ENCODE results near the gene GXYLT2. TPM values are rescaled to one million over a fixed set of nuclear protein-coding genes. Genes with fewer than 3 reads are reported as not detected.

GXYLT2 gene
- total and polyA plus RNA-seq, 5 donors from 2014 or later = 0.06 to 0.25 (median 0.10) TPM; not detected in 1

DNA sequence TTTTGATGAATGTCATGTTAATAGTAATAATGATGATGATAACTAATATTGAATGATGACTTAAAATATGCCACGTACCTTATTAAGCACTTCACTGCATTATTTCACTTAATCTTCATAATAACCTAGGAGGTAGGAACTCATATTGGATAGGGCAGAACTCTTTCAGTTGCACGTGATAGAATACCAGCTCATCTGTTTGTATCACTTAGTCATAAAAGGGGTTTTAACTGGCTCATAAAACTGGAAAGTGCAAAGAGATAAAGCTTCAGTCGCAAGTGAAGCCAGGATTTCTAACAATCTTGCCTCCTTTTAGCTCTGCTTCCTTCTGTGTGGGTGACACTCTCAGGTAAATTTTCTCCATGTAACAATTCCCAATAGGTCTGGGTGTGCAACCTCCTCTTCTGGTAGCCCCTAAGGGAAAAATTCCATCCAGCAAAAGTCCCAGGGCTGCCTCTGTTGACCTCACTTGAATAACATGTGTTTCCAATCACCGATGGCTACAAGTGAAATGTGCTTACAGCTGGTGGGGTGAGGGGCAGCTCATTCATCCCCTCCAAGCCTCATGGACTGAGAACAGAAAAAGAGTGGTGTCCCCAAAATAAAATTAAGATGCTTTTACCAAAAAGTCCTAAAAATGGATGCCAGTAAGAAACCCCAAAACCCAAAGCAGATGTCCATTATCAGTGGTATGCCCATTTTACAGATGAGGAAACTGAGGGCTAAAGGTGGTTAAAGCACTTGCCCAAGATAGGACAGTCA, 9.3 kb downstream of the GXYLT2 start:
- Mint-ChIP-seq H3K27me3 (peaks cover 46% of the 10 kb centered on the region), H3K4me3 (no peak overlapping the region), H3K4me1 (no peaks in the 10 kb centered on the region), H3K36me3 (no peaks in the 10 kb centered on the region), H3K9me3 (peaks cover 0 to 2% (median 0%) of the 10 kb centered on the region in 7 donors), H3K27ac (no peak overlapping the region)
- DNase-seq (no peak), ATAC-seq (ENCODE audit: low read depth in 2 of 2) (no peak)
- Histone ChIP-seq H3K9me3 (ENCODE audit: control insufficient read depth in 2 of 2, low read length in 2 of 2) (no peaks in the 10 kb centered on the region), H3K4me1 (ENCODE audit: control insufficient read depth, insufficient read depth, low read length, poor library complexity, severe bottlenecking) (no peaks in the 10 kb centered on the region), H3K27ac (ENCODE audit: insufficient read depth, low read length, poor library complexity, severe bottlenecking) (no peak overlapping the region), H3K4me3 (ENCODE audit: low read depth, low read length) (no peak overlapping the region), H3K36me3 (ENCODE audit: control insufficient read depth, insufficient read depth, low read length) (no peaks in the 10 kb centered on the region), H3K27me3 (ENCODE audit: control insufficient read depth, insufficient read depth, low read length) (peaks cover 14% of the 10 kb centered on the region)

DNA sequence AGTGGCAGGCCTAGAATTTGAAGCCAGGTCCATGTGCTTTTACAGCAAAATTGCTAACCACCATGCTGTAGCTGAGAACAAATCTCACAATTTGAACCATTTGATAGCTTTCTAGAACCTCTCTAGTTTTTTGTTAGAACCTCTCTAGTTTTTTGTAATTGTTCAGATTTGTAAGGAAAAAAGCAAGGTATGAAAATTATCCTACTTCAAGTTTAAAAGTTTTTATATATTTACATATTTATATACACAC, 9.8 kb downstream of the GXYLT2 start:
- no peak for DNase-seq
- ATAC-seq (ENCODE audit: low read depth in 2 of 2) = no peak
- Mint-ChIP-seq H3K9me3 (peaks cover 0 to 2% (median 0%) of the 10 kb centered on the region in 7 donors), H3K27ac (no peak overlapping the region), H3K4me3 (no peak overlapping the region), H3K4me1 (no peaks in the 10 kb centered on the region), H3K36me3 (no peaks in the 10 kb centered on the region), H3K27me3 (peaks cover 41% of the 10 kb centered on the region)
- H3K27me3 ChIP-seq (ENCODE audit: control insufficient read depth, insufficient read depth, low read length) = peaks cover 13% of the 10 kb centered on the region
- no peaks in the 10 kb centered on the region for H3K9me3 ChIP-seq (ENCODE audit: control insufficient read depth in 2 of 2, low read length in 2 of 2)
- no peaks in the 10 kb centered on the region for H3K36me3 ChIP-seq (ENCODE audit: control insufficient read depth, insufficient read depth, low read length)
- no peak overlapping the region for H3K27ac ChIP-seq (ENCODE audit: insufficient read depth, low read length, poor library complexity, severe bottlenecking)
- no peak overlapping the region for H3K4me3 ChIP-seq (ENCODE audit: low read depth, low read length)
- no peaks in the 10 kb centered on the region for H3K4me1 ChIP-seq (ENCODE audit: control insufficient read depth, insufficient read depth, low read length, poor library complexity, severe bottlenecking)

DNA sequence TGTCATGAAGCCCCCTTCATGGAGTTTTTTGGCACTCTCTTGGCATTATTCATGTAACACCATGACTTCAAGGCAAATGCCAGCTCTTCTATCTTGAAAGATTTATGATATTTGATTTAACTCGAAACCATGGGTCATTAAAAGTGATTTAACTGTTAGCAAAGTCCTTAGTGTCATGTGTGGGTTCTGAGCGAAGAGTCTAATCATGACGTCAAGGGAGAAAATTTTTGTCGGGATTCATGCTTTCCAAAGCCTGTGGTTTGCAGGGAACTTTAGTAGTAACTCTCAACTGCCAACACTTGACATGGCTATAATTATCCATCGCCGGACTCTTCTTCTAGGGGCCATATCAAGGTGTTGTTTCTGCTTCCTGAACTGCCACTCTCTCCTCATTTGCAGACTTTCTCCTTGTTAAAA, 11.5 kb downstream of the GXYLT2 start:
- Histone ChIP-seq H3K27me3 (ENCODE audit: control insufficient read depth, insufficient read depth, low read length) (peaks cover 9% of the 10 kb centered on the region), H3K4me1 (ENCODE audit: control insufficient read depth, insufficient read depth, low read length, poor library complexity, severe bottlenecking) (no peaks in the 10 kb centered on the region), H3K4me3 (ENCODE audit: low read depth, low read length) (no peak overlapping the region), H3K36me3 (ENCODE audit: control insufficient read depth, insufficient read depth, low read length) (no peaks in the 10 kb centered on the region), H3K27ac (ENCODE audit: insufficient read depth, low read length, poor library complexity, severe bottlenecking) (no peak overlapping the region), H3K9me3 (ENCODE audit: control insufficient read depth in 2 of 2, low read length in 2 of 2) (no peaks in the 10 kb centered on the region)
- Mint-ChIP-seq H3K27ac (no peak overlapping the region), H3K27me3 (peaks cover 38% of the 10 kb centered on the region), H3K9me3 (peaks cover 0 to 2% (median 0%) of the 10 kb centered on the region in 7 donors), H3K4me3 (no peak overlapping the region), H3K36me3 (no peaks in the 10 kb centered on the region), H3K4me1 (peaks cover 0 to 3% (median 0%) of the 10 kb centered on the region in 4 donors)
- DNase-seq (no peak), ATAC-seq (ENCODE audit: low read depth in 2 of 2) (no peak)

DNA sequence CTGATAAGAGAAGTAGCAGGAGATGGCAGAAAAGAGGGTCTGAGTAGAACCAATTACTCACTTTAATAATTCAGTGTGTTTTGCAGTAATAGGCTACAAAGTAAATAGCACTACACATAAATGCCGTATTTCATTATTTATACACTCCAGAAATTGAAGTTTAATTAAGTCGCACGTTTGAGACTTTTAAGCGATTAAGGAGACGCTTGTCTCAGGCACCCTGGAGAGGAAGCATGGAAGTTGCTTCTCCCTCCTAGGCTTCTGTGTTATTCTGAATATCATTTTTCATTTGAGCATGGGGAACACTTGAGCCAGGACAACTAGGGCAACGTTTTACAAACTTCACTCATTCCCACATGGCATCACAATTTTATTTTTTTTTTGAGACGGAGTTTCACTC, 12.2 kb downstream of the GXYLT2 start:
- H3K4me1 ChIP-seq (ENCODE audit: control insufficient read depth, insufficient read depth, low read length, poor library complexity, severe bottlenecking) = no peaks in the 10 kb centered on the region
- H3K27me3 Mint-ChIP-seq = peaks cover 34% of the 10 kb centered on the region
- H3K9me3 Mint-ChIP-seq = peaks cover 0 to 2% (median 0%) of the 10 kb centered on the region in 7 donors
- no peak overlapping the region for H3K27ac ChIP-seq (ENCODE audit: insufficient read depth, low read length, poor library complexity, severe bottlenecking)
- H3K36me3 Mint-ChIP-seq = no peaks in the 10 kb centered on the region
- DNase-seq = no peak
- H3K4me3 Mint-ChIP-seq = no peak overlapping the region
- no peaks in the 10 kb centered on the region for H3K36me3 ChIP-seq (ENCODE audit: control insufficient read depth, insufficient read depth, low read length)
- peaks cover 0 to 3% (median 0%) of the 10 kb centered on the region in 4 donors for H3K4me1 Mint-ChIP-seq
- no peak for ATAC-seq (ENCODE audit: low read depth in 2 of 2)
- H3K27me3 ChIP-seq (ENCODE audit: control insufficient read depth, insufficient read depth, low read length) = peaks cover 9% of the 10 kb centered on the region
- H3K4me3 ChIP-seq (ENCODE audit: low read depth, low read length) = no peak overlapping the region
- H3K9me3 ChIP-seq (ENCODE audit: control insufficient read depth in 2 of 2, low read length in 2 of 2) = no peaks in the 10 kb centered on the region
- peak overlapping the region in 1 of 3 donors; percentile 44 for H3K27ac Mint-ChIP-seq

DNA sequence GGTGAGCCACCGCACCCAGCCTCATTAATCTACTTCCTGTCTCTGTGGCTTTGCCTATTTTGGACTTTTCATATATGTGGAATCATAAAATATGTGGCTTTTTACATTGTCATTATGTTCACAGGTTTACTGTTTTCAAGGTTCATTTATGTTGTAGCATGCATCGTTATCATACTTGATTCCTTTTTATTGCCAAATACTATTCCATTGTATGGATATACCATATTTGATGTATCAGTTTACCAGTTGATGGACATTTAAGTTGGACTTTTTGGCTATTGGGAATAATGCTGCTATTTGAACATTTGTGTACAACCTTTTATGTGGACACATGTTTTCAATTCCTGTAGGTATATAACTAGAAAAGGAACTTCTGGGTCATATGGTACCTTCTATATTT, 14.0 kb downstream of the GXYLT2 start:
- H3K4me3 Mint-ChIP-seq = no peak overlapping the region
- no peak overlapping the region for H3K4me3 ChIP-seq (ENCODE audit: low read depth, low read length)
- H3K9me3 Mint-ChIP-seq = peaks cover 0 to 2% (median 0%) of the 10 kb centered on the region in 7 donors
- no peaks in the 10 kb centered on the region for H3K36me3 Mint-ChIP-seq
- H3K27me3 ChIP-seq (ENCODE audit: control insufficient read depth, insufficient read depth, low read length) = peaks cover 9% of the 10 kb centered on the region
- no peak for DNase-seq
- no peak for ATAC-seq (ENCODE audit: low read depth in 2 of 2)
- no peak overlapping the region for H3K27ac Mint-ChIP-seq
- no peak overlapping the region for H3K27ac ChIP-seq (ENCODE audit: insufficient read depth, low read length, poor library complexity, severe bottlenecking)
- H3K27me3 Mint-ChIP-seq = peaks cover 26% of the 10 kb centered on the region
- H3K4me1 Mint-ChIP-seq = peaks cover 0 to 3% (median 0%) of the 10 kb centered on the region in 4 donors
- H3K9me3 ChIP-seq (ENCODE audit: control insufficient read depth in 2 of 2, low read length in 2 of 2) = no peaks in the 10 kb centered on the region
- no peaks in the 10 kb centered on the region for H3K4me1 ChIP-seq (ENCODE audit: control insufficient read depth, insufficient read depth, low read length, poor library complexity, severe bottlenecking)
- H3K36me3 ChIP-seq (ENCODE audit: control insufficient read depth, insufficient read depth, low read length) = no peaks in the 10 kb centered on the region

DNA sequence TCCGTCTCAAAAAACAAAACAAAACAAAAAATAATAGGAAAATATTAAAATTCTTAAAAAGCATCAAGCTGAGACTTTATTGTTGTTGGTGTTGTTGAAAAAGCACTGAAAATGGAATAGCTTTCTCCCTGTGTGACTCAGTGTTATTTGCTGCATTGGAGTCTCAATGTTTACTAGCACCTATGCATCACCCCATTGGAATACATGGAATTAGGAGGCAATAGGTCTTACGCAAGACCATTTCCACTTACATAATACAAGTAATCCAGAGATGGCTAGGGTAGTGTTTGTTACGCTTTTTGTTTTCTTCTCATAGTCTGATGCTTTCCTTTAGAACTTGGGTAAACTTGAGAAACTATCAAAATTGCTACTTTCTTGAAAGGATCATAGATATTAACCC, 15.2 kb downstream of the GXYLT2 start:
- Mint-ChIP-seq H3K27me3 (peaks cover 32% of the 10 kb centered on the region), H3K9me3 (peaks cover 0 to 2% (median 0%) of the 10 kb centered on the region in 7 donors), H3K36me3 (no peaks in the 10 kb centered on the region), H3K27ac (no peak overlapping the region), H3K4me3 (no peak overlapping the region), H3K4me1 (peaks cover 0 to 3% (median 0%) of the 10 kb centered on the region in 4 donors)
- Histone ChIP-seq H3K4me3 (ENCODE audit: low read depth, low read length) (no peak overlapping the region), H3K4me1 (ENCODE audit: control insufficient read depth, insufficient read depth, low read length, poor library complexity, severe bottlenecking) (no peaks in the 10 kb centered on the region), H3K9me3 (ENCODE audit: control insufficient read depth in 2 of 2, low read length in 2 of 2) (no peaks in the 10 kb centered on the region), H3K27me3 (ENCODE audit: control insufficient read depth, insufficient read depth, low read length) (peaks cover 7% of the 10 kb centered on the region), H3K27ac (ENCODE audit: insufficient read depth, low read length, poor library complexity, severe bottlenecking) (no peak overlapping the region), H3K36me3 (ENCODE audit: control insufficient read depth, insufficient read depth, low read length) (no peaks in the 10 kb centered on the region)
- no peak for DNase-seq
- no peak for ATAC-seq (ENCODE audit: low read depth in 2 of 2)

DNA sequence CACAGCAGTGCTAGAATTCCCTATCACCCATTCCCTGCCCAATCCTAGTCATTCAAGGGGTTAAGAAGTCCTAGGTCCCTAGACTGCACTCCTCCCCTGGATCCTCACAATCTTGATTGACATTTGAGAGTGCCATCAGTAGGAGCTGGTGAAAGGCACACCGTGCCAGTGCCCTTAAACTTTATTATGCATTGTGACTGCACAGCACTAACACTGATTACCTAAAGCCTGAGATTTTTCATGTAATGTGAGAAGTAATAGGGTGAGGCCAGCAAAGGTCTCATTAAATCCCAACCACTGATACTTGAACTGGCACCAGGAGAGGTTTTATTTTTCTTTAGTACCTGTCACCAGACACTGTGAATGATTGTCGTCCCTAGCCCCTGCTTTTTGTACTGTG, 16.3 kb downstream of the GXYLT2 start:
- no peak for DNase-seq
- Mint-ChIP-seq H3K27ac (no peak overlapping the region), H3K4me3 (no peak overlapping the region), H3K9me3 (peaks cover 0 to 2% (median 0%) of the 10 kb centered on the region in 7 donors), H3K27me3 (peaks cover 32% of the 10 kb centered on the region), H3K36me3 (no peaks in the 10 kb centered on the region), H3K4me1 (peaks cover 0 to 3% (median 0%) of the 10 kb centered on the region in 4 donors)
- no peaks in the 10 kb centered on the region for H3K9me3 ChIP-seq (ENCODE audit: control insufficient read depth in 2 of 2, low read length in 2 of 2)
- ATAC-seq (ENCODE audit: low read depth in 2 of 2) = no peak
- H3K36me3 ChIP-seq (ENCODE audit: control insufficient read depth, insufficient read depth, low read length) = no peaks in the 10 kb centered on the region
- peaks cover 6% of the 10 kb centered on the region for H3K27me3 ChIP-seq (ENCODE audit: control insufficient read depth, insufficient read depth, low read length)
- H3K27ac ChIP-seq (ENCODE audit: insufficient read depth, low read length, poor library complexity, severe bottlenecking) = no peak overlapping the region
- H3K4me1 ChIP-seq (ENCODE audit: control insufficient read depth, insufficient read depth, low read length, poor library complexity, severe bottlenecking) = no peaks in the 10 kb centered on the region
- H3K4me3 ChIP-seq (ENCODE audit: low read depth, low read length) = no peak overlapping the region

DNA sequence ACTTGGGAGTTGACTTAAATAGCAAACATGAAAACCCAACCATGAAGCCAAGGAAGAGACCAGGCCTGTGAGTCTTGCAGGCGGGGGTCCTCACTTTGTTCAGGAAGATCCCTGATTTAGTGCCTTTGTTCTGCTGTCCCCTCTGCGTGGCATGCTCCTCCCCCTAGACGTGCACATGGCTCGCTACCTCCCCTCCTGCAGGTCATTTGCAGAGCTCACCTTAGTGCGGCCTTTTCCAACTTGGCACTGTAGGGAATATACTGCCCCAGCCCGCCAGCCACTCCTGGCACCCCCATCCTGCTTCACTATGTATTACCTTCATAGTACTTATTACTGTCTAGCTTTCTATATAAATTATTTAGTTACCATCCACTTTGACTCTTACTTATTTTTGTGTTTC, 18.3 kb downstream of the GXYLT2 start:
- Histone ChIP-seq H3K9me3 (ENCODE audit: control insufficient read depth in 2 of 2, low read length in 2 of 2) (no peaks in the 10 kb centered on the region), H3K4me1 (ENCODE audit: control insufficient read depth, insufficient read depth, low read length, poor library complexity, severe bottlenecking) (no peaks in the 10 kb centered on the region), H3K4me3 (ENCODE audit: low read depth, low read length) (no peak overlapping the region), H3K27me3 (ENCODE audit: control insufficient read depth, insufficient read depth, low read length) (peaks cover 3% of the 10 kb centered on the region), H3K36me3 (ENCODE audit: control insufficient read depth, insufficient read depth, low read length) (no peaks in the 10 kb centered on the region), H3K27ac (ENCODE audit: insufficient read depth, low read length, poor library complexity, severe bottlenecking) (no peak overlapping the region)
- no peak for ATAC-seq (ENCODE audit: low read depth in 2 of 2)
- no peak for DNase-seq
- Mint-ChIP-seq H3K36me3 (no peaks in the 10 kb centered on the region), H3K27ac (no peak overlapping the region), H3K27me3 (peaks cover 39% of the 10 kb centered on the region), H3K4me1 (peaks cover 0 to 3% (median 0%) of the 10 kb centered on the region in 4 donors), H3K4me3 (no peak overlapping the region), H3K9me3 (peaks cover 0 to 2% (median 0%) of the 10 kb centered on the region in 7 donors)

Measured in CD4-positive, CD25-positive, alpha-beta regulatory T cell (primary cell).